ENCODE results near the gene HSPH1. TPM values are rescaled to one million over a fixed set of nuclear protein-coding genes. Genes with fewer than 3 reads are reported as not detected.
A peak's percentile ranks its signal among the peaks of the same experiment; 100 is the strongest.

HSPH1 gene
- total RNA-seq, 2 donors from 2014 or later: 143 to 153 TPM

DNA sequence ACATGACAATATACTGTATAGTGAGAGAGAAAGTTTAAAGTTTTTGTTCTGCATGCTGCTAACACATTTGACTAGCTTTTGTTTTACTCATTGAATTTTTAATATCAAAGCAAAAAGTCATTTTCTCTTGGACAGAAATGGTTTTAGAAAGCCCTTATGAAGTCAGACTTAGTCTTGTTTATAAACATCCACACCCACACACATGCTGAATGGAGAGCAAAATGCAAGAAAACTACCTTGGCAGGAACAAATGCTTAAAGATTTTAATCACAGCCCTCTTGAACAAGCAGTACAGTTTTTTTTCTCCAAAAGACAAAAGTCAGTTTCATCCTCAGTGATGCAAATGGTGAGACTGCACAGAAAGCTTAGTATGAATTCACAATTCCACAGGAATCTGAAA is 25.0 kb downstream of the HSPH1 start:
- DNase-seq (no peak), ATAC-seq (no peak)
- Mint-ChIP-seq H3K4me1 (peaks cover 8% of the 10 kb centered on the region), H3K27ac (peak overlapping the region; percentile 57), H3K27me3 (no peaks in the 10 kb centered on the region), H3K4me3 (no peak overlapping the region), H3K36me3 (ENCODE audit: low read depth) (peaks cover 17% of the 10 kb centered on the region)
- H3K9me3 ChIP-seq (ENCODE audit: control insufficient read depth, low read length, poor library complexity, severe bottlenecking): no peaks in the 10 kb centered on the region

DNA sequence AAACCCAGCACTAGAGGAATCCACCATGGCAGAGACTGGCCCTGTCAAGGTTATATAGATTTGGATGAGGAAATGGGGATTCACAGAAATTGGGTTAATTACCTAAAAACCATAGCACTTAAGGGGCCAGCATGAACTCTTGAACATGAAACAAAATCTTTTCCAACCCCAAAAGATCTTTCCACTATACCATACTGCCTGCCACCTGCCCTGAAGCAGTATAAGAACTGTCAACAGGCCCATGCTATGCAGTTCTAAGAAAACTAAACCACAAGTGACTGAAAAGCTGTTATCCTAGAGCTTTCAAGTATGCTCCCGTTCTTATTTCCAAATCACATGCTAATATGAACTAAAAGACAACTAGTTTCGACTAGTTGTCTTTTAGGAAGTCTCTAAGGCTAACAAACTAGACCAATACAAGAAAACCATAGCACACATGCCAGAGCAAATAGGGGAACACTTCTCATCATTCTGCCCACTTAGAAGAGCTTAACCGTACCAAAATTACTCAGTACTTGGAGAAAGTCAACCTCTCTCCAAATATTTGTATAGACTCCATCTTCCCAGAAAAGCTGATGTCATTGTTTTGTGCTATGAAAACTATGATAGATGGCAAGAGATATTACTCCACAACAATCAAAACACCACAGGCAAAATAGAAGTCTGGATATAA is 27.5 kb downstream of the HSPH1 start:
- H3K9me3 ChIP-seq (ENCODE audit: control insufficient read depth, low read length, poor library complexity, severe bottlenecking): no peaks in the 10 kb centered on the region
- peaks cover 8% of the 10 kb centered on the region for H3K4me1 Mint-ChIP-seq
- H3K27ac Mint-ChIP-seq: peak overlapping the region; percentile 63
- peaks cover 15% of the 10 kb centered on the region for H3K36me3 Mint-ChIP-seq (ENCODE audit: low read depth)
- ATAC-seq (peak; percentile 9), DNase-seq (no peak)
- no peak overlapping the region for H3K4me3 Mint-ChIP-seq
- H3K27me3 Mint-ChIP-seq: peaks cover 3% of the 10 kb centered on the region

DNA sequence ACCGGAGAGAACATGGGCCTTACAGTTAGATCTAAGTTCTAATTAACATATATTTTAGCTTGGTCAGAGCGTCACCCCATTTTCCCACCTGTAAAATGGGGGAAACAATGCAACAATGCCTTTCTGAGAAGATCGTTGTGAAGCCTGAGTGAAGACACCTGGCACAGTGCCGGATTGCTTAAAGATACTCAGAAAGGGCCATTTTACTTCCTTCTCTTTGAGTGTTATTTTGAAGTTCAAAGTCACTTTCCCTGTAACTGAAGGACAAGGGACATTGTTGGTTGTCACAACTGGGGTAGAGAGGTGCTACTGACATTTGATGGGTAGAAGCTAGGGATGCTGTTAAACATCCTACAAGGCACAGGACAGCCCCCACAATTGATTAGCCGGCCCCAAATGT is 28.1 kb downstream of the HSPH1 start:
- ATAC-seq (no peak), DNase-seq (no peak)
- H3K4me1 Mint-ChIP-seq: peaks cover 8% of the 10 kb centered on the region
- H3K36me3 Mint-ChIP-seq (ENCODE audit: low read depth): peaks cover 17% of the 10 kb centered on the region
- no peak overlapping the region for H3K4me3 Mint-ChIP-seq
- peaks cover 8% of the 10 kb centered on the region for H3K27me3 Mint-ChIP-seq
- no peaks in the 10 kb centered on the region for H3K9me3 ChIP-seq (ENCODE audit: control insufficient read depth, low read length, poor library complexity, severe bottlenecking)
- H3K27ac Mint-ChIP-seq: peak overlapping the region; percentile 63

DNA sequence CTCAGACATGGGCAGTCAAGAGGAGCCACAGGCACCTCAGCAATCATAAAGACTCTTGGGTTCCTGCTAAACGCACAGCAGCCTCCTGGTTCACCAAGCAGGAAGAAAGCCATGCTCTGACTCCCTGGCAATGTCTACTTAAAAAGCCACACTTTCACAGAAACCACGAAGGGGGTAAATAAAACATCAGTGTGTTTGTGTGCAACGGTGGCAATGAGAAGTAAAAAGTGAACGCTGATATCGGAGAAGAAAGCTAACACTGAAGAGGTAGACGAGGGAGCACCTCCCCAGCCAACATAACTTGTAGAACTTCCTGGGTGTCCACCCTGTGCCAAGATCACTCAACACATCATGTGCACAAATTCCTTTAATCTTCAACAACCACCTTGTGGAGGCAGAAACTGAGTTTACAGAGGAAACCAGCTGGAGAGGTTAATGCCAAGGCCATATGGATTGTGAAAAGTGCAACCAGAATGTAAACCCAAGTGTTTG is 30.2 kb downstream of the HSPH1 start:
- H3K36me3 Mint-ChIP-seq (ENCODE audit: low read depth): peaks cover 4% of the 10 kb centered on the region
- DNase-seq (no peak), ATAC-seq (no peak)
- peaks cover 27% of the 10 kb centered on the region for H3K27me3 Mint-ChIP-seq
- H3K9me3 ChIP-seq (ENCODE audit: control insufficient read depth, low read length, poor library complexity, severe bottlenecking): no peaks in the 10 kb centered on the region
- peak overlapping the region; percentile 21 for H3K4me3 Mint-ChIP-seq
- peaks cover 5% of the 10 kb centered on the region for H3K4me1 Mint-ChIP-seq
- H3K27ac Mint-ChIP-seq: no peak overlapping the region

DNA sequence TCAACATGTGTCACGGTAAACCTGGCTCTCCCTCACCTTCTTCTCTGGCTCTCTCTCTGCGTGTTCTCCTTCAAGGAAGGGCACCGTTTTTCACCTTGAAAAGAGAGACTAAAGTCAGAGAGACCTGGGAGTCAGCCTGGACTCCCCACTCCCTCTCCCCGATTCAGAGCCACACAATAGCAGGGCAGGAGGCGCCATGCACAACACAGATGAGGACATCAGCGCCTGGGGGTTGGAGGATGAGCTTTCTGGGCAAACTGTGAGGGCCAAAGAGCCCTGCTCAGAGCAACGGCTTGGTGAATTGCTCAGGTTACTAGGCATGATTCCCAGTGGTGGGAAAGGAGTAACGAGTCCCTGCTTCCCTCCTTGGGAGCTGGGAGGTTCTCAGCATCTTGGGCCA is 32.3 kb downstream of the HSPH1 start:
- no peak overlapping the region for H3K4me3 Mint-ChIP-seq
- ATAC-seq: no peak
- peaks cover 4% of the 10 kb centered on the region for H3K36me3 Mint-ChIP-seq (ENCODE audit: low read depth)
- no peak overlapping the region for H3K27ac Mint-ChIP-seq
- peaks cover 45% of the 10 kb centered on the region for H3K27me3 Mint-ChIP-seq
- no peak for DNase-seq
- peaks cover 3% of the 10 kb centered on the region for H3K4me1 Mint-ChIP-seq
- H3K9me3 ChIP-seq (ENCODE audit: control insufficient read depth, low read length, poor library complexity, severe bottlenecking): no peaks in the 10 kb centered on the region

DNA sequence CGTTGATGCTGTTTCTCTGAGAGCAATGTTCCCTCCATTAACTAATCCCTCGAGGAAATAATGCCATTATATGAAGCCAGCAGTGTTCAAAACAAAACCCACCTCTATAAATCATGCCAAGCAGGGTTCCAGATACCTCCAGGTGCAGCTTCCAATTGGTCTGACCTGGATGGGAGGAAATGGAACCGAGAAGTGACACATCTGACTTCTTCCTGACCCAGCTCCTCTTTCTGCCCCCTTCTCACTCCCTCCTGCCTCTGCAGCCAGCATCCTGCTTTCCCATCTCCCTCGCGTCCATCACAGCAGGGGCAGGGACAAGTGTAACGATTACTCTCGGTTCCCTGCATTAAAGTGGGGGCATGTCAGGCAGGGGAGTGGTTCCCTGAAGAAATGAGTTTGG is 37.5 kb downstream of the HSPH1 start:
- Mint-ChIP-seq H3K27me3 (peaks cover 78% of the 10 kb centered on the region), H3K27ac (peak overlapping the region; percentile 12), H3K4me3 (no peak overlapping the region), H3K4me1 (peaks cover 3% of the 10 kb centered on the region), H3K36me3 (ENCODE audit: low read depth) (peaks cover 6% of the 10 kb centered on the region)
- no peaks in the 10 kb centered on the region for H3K9me3 ChIP-seq (ENCODE audit: control insufficient read depth, low read length, poor library complexity, severe bottlenecking)
- no peak for ATAC-seq
- DNase-seq: no peak

DNA sequence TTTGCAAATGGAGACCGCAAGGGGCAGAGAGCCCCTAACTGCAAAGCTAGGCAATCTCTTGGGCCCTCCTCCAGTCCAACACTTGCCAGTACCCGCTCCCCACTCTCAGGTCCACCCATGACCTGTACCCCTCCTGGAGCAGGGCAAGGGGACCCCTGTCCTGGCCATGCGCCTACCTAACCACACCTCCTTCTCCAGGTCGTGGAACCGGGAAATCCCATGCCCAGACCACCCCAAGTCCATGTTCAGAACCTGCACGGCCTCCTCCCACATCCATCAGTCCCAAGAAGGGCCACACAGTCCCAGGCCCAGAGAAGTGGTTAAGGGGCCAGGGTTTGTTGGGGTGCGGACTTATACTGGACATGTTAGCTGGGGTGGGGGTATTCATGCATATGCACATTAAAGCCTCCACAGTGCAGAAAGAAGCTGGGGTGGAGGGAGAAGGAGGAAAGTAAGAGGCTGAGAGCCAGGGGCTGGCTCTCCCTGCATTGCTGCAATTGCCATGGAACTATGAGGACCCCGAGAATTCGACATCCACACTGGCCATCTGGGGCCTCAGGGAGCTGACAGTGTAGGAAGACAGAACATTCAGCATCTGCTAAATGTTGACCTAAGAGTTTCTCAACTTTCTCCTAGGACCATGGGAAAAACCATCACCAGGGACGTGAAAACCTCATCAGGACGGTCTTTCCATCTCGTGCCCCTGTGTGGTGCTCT is 39.0 kb downstream of the HSPH1 start:
- no peak for ATAC-seq
- peaks cover 77% of the 10 kb centered on the region for H3K27me3 Mint-ChIP-seq
- no peak overlapping the region for H3K4me3 Mint-ChIP-seq
- H3K9me3 ChIP-seq (ENCODE audit: control insufficient read depth, low read length, poor library complexity, severe bottlenecking): no peaks in the 10 kb centered on the region
- no peak overlapping the region for H3K27ac Mint-ChIP-seq
- peaks cover 3% of the 10 kb centered on the region for H3K4me1 Mint-ChIP-seq
- peaks cover 2% of the 10 kb centered on the region for H3K36me3 Mint-ChIP-seq (ENCODE audit: low read depth)
- no peak for DNase-seq

DNA sequence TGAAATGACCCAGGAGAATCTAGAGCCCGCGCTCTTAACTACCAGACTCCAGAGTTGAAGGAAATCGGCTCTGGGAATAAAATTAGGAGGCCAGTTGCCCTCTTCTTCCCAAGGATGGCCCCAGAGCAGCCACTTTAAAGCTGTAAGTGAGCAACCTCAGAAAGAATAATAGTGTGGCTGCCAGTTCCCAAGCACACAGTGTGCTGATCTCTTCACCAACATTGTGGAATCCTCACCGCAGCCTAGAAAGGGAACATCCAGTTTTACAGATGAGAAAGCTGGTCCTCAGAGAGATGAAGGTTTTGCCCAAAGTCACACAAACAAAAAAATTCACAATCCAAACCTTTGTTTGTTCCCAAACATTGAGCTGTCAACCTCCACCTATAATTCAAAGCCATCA is 39.6 kb downstream of the HSPH1 start:
- peaks cover 76% of the 10 kb centered on the region for H3K27me3 Mint-ChIP-seq

DNA sequence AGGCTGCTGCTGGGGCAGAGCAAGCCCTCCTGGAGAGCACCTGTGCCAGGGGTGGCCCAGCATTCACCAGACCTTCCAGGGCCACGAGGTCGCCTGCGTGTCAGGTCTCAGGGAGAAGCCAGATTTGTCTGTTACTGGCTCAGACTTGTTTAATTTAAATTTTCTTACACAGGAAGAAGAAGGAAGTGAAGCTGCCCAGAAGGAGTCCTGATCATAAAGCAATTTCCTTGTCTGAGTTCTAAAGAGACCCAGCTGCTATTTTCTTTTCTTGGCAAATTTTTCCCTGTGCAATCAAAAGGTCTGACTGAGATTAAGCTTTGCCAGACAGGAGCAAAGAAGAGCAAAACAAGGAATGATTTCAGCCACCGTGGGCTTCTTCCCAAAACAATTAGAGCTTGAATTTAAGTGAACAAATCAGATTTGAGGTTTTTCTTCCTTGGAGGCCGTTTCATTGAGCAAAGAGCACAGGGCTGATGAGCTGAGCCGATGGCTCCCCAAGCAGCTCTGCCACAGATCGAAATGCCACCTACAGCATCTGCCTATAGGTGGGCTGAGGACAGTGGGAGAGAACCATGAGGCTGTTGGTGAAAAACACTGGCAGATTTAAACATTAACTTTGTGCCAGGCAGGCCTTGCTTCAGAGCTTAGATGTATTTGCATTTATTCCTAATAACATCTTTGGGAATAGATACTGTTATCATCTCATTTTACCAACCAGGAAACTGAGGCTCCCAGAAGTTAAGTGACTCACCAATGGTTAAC is 40.1 kb downstream of the HSPH1 start:
- Mint-ChIP-seq H3K4me3 (no peak overlapping the region), H3K27ac (no peak overlapping the region), H3K27me3 (peaks cover 77% of the 10 kb centered on the region), H3K4me1 (peaks cover 3% of the 10 kb centered on the region), H3K36me3 (ENCODE audit: low read depth) (peaks cover 5% of the 10 kb centered on the region)
- no peaks in the 10 kb centered on the region for H3K9me3 ChIP-seq (ENCODE audit: control insufficient read depth, low read length, poor library complexity, severe bottlenecking)
- DNase-seq (no peak), ATAC-seq (no peak)

More for the DNA sequence above, 39.6 kb downstream of the HSPH1 start:
- no peak for DNase-seq
- peaks cover 3% of the 10 kb centered on the region for H3K4me1 Mint-ChIP-seq
- peaks cover 2% of the 10 kb centered on the region for H3K36me3 Mint-ChIP-seq (ENCODE audit: low read depth)
- H3K9me3 ChIP-seq (ENCODE audit: control insufficient read depth, low read length, poor library complexity, severe bottlenecking): no peaks in the 10 kb centered on the region
- no peak overlapping the region for H3K4me3 Mint-ChIP-seq
- no peak overlapping the region for H3K27ac Mint-ChIP-seq
- no peak for ATAC-seq

DNA sequence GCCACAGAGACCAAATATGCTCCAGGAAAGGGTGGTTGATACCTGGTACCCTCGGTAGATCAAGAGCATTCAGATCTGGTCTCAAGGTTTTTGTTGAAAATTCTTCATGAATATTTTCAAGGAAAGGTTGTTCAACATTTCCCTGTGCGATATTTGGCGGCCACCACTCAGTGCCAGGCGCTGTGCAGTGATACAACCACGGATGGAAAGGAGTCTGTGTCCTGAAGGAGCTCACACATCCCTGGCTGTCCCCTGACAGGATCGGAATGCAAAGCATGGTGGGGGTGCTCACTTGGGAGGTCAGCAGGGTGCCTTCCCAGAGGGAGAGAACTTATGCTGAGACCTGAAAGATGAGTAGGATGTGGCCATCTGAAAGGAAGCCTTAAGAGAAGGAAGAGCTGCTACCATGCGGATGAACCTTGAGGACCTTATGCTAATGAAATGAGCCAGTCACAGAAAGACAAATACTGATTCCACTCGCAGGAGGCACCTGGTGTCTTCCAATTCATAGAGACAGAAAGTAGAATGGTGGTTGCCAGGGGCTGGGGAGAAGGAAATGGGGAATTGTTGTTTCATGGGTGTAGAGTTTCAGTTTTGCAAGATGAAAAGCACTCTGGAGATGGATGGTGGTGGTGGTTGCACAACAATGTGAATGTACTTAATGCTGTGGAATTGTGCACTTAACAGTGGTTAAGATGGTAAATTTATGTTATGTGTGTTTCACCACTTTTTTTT is 41.6 kb downstream of the HSPH1 start:
- H3K9me3 ChIP-seq (ENCODE audit: control insufficient read depth, low read length, poor library complexity, severe bottlenecking): no peaks in the 10 kb centered on the region
- ATAC-seq: no peak
- Mint-ChIP-seq H3K36me3 (ENCODE audit: low read depth) (peaks cover 7% of the 10 kb centered on the region), H3K4me1 (peaks cover 3% of the 10 kb centered on the region), H3K27ac (no peak overlapping the region), H3K27me3 (peaks cover 78% of the 10 kb centered on the region), H3K4me3 (no peak overlapping the region)
- DNase-seq: no peak

DNA sequence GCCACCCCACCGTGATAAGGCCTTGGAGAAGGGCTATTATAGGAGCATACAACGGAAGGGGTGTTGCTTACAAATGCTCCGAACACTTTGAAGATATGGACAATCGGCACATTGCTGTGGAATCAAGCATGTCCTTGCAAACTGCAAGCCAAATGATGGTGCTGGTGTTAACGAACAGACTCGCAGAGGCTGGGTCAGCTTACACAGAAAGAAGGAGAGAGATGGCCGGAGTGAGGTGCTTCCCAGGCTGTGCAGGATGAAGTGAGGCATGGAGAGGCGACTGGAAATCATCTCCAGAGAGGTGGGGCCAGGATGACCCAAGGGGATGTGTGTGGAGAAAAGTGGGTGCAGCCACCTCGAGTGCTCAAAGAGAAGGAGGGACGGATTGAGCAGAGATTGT is 42.2 kb downstream of the HSPH1 start:
- H3K27ac Mint-ChIP-seq: no peak overlapping the region
- DNase-seq: no peak
- H3K4me3 Mint-ChIP-seq: no peak overlapping the region
- peaks cover 77% of the 10 kb centered on the region for H3K27me3 Mint-ChIP-seq
- peaks cover 3% of the 10 kb centered on the region for H3K4me1 Mint-ChIP-seq
- ATAC-seq: no peak
- peaks cover 7% of the 10 kb centered on the region for H3K36me3 Mint-ChIP-seq (ENCODE audit: low read depth)
- no peaks in the 10 kb centered on the region for H3K9me3 ChIP-seq (ENCODE audit: control insufficient read depth, low read length, poor library complexity, severe bottlenecking)

DNA sequence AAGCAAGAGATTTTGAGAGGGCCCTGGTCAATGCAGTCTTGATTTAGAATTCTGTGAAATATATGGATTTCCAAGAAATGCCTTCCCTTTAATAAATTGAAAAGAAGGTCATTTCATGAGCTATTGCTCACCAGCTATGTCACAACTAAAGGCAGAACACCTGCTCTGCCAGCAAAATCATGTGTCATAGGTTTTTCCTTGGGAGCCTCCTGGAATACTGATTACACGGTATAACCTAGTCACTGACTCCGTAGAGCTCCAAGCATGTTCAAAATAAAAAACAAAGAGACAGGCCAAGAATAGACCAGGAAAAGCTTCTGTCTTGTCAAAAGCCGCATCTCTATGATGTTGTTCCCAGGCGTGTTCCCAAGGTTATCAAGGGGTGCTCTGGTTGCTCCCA is 45.5 kb downstream of the HSPH1 start:
- Mint-ChIP-seq H3K36me3 (ENCODE audit: low read depth) (peaks cover 7% of the 10 kb centered on the region), H3K4me3 (no peak overlapping the region), H3K4me1 (no peaks in the 10 kb centered on the region), H3K27me3 (peaks cover 69% of the 10 kb centered on the region), H3K27ac (no peak overlapping the region)
- no peak for DNase-seq
- no peak for ATAC-seq
- H3K9me3 ChIP-seq (ENCODE audit: control insufficient read depth, low read length, poor library complexity, severe bottlenecking): no peaks in the 10 kb centered on the region

DNA sequence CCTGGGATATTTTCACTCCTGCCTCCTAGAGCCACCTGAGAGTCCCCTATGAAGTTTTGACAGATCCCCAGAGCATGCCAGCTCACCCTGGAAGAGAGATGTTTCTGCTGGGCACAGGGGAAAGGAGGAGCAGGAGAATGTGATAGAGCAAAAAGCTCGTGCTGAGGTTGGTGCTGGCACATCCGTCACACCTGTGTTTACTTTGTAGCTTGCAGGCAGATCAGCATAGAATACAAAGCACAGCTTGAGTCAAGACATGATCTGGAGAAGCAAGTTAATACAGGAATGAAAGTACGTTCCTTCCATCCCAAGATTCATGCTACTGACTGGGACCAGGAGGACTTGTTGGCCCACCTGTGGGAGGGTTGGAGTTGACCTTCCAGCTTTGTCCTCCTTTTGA is 46.1 kb downstream of the HSPH1 start:
- no peak overlapping the region for H3K27ac Mint-ChIP-seq
- no peaks in the 10 kb centered on the region for H3K9me3 ChIP-seq (ENCODE audit: control insufficient read depth, low read length, poor library complexity, severe bottlenecking)
- peaks cover 63% of the 10 kb centered on the region for H3K27me3 Mint-ChIP-seq
- no peaks in the 10 kb centered on the region for H3K4me1 Mint-ChIP-seq
- no peak for DNase-seq
- no peak overlapping the region for H3K4me3 Mint-ChIP-seq
- no peak for ATAC-seq
- peaks cover 5% of the 10 kb centered on the region for H3K36me3 Mint-ChIP-seq (ENCODE audit: low read depth)

All from T-helper 17 cell (primary cell).